AML-193 (cell line): Measurements from ENCODE around the gene PSTK.

Experiments
- DNase-seq, 2 experiments: peaks; one replicate each; lab custom pipeline; 2025; lab: John Stamatoyannopoulos, UW

PSTK gene

DNA sequence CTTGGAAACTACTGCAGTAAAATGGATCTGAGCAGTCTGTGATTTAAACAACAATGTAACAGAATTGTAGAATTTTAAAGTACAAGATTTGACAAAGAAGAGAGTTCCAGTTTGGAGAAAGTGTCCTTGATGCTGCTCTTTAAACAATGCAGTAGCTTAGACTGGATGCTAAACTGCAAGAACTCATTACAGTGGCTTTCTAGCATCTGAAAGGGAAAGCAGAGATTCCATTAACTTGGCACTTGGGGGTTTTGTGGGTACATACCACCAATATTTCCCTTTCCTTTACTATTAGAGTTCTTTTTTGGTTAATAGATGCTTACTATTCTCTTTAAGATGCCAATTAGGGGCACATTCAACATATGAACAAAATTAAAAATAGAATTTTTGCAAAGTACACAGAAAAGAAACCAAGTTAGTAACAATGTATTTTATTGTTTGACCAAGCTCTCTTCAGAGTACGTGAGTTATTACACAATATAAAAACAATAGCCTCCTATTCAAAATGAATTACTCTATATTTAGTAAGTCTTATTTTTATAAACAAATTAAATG, 11.9 kb downstream of the PSTK start:
- no peak for DNase-seq

DNA sequence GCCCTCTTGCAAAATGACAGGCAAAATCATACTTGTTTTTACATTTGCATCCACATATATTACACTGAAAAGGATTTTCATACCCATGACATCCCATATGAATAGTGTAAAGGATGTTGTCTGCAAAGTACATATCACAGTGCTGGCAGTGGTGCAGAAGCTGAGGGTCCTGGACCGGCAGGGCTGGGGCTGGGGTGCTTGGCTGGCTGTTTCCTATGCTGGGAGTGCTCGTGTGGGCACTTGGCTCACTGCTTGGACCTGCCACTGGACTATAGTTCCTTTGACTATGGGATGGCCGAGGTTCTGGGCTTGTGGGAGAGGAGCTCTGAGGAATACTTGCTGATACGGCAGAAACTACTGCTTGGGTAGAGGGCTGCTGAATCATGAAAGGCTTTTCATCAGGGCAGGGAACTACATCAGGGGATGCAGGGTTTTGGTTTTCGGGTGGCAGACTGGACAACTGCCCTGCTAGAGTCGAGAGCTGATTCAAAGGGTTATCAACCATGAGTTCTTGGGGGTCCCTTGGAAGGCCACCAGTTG, 13.7 kb downstream of the PSTK start:
- DNase-seq = no peak

DNA sequence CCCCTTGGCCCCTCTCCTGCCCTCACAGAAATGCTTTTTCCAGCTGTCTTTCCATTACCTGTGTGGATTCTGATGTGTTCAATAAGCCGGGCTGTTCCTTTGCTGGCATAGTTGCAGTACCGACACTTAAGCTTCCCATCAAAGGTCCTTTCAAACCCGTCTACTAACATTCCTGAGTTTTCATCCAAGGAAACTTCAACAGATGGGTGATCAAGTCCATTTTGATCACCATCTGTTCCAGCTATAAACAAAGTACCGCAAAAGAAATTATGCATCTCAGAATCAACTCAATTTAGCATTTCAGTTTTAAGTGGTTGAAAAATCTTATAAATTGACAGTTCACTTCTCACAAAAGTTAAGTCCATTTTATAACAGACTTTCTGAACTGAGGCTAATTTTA, 15.7 kb downstream of the PSTK start:
- DNase-seq = no peak

- no peak for DNase-seq
These were observed 17.7 kb downstream of the PSTK start for GRCh38 chr10:122997864-122998263.

- DNase-seq = no peak
These were observed 18.2 kb downstream of the PSTK start for GRCh38 chr10:122998360-122998917.

GRCh38 chr10:122998934-122999333, 18.7 kb downstream of the PSTK start:
- DNase-seq = no peak

- DNase-seq = no peak
These were observed 19.1 kb downstream of the PSTK start for GRCh38 chr10:122999347-122999746.

GRCh38 chr10:123000155-123000554, 20.0 kb downstream of the PSTK start:
- DNase-seq = no peak

DNA sequence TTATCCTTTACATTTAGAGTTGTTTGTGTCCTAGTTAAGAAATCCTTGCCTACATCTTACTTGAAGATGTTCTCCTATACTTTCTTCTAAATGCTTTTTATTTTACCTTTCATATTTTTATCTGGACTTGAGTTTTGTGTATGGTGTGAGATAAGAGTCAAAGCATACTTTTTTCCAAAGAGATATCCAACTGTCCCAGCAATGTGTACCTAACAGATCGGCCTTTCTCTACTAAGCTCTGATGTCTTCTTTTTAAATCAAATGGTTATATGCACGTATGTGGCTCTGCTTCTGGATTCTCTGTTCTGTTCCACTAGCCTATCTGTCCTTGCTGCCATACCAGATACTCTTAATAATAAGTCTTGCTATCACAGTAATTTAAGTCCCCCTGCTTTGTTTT, 21.2 kb downstream of the PSTK start:
- DNase-seq = no peak

DNA sequence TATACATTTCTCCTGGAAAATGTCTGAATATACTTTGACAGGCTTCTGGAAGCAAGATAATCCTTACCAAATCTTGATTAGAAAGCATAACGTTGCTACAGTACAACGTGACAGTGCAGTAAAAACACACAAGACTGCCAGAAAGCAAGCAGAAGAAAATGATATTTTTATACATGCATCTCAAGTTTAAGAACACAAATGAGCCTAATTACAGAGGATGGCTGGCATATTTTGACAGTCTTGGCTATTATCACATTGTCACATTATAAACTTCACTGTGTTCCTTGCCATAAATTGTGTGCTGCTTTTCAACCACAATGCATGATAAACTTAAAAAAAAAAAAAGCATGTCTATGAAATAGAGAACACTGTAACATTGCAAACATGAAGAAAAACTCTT, 24.1 kb downstream of the PSTK start:
- DNase-seq = no peak

DNA sequence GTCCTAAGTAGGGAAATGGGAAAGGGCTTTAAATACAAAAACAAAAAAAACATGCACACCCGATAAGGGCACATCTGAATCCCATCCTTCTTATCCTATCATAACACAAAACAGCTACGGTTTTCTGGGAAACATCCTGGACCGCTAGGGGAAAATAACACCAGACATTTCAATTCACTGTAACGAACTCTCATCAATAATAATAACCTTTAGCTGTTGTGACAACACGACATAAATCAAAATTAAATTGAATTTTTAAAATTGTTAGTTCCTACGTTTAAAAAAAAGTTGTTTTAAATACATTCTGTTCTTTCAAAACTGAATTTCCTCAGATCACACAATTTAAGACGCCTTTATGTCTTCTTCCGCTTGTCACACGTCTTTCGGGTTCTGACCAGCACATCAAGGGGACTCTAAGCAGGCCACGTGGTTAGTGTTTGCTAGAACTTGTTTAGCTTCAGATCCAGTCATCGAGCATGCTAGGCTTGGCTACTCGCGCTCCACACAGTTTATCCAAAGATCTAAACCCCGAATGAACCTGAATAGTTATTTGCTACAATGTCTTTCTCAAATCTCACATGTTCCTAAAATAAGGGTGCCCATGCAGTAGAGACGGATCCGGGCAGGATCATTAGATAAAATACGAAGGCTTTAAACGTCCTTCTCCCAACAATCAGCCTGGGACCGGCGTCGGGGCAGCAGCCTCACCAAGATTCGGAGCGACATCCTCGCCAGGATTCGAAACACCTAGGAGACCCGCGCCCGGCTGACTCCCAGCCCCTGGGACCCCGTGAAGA, 27.6 kb downstream of the PSTK start:
- DNase-seq = peak; percentile 28 to 39

- DNase-seq = peak; percentile 90 to 93
These were observed 28.3 kb downstream of the PSTK start, which contains the start of the genes ACADSB and IKZF5 for GRCh38 chr10:123008355-123009104. TSS of gene ACADSB (plus strand) at chr10:123009006. CDS start at chr10:123009030, 24 bp downstream. TSS of gene IKZF5 (minus strand) at chr10:123008795. CDS start at chr10:122998625, 10,170 bp downstream.

- DNase-seq = no peak
These were observed 29.1 kb downstream of the PSTK start for GRCh38 chr10:123009105-123009820.

DNA sequence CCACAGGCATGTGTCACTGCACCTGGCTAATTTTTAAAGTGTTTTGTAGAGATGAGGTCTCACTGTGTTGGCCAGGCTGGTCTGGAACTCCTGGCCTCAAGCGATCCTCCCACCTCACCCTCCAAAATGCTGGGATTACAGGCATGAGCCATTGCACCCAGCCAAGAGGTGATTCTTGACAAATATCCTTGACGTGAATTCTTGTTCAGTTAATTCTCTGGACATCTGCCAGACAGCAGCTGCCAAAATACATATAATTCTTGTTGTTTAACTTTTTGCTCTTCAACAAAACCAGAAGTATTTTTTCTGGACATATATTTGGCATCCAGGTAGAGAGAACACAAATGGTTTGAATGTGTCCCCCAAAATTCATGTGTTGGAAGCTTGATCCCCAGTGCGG, 31.8 kb downstream of the PSTK start:
- DNase-seq = no peak

GRCh38 chr10:123013456-123014419, 33.5 kb downstream of the PSTK start:
- no peak for DNase-seq

- no peak for DNase-seq
These were observed 34.6 kb downstream of the PSTK start for GRCh38 chr10:123014772-123015171.

DNA sequence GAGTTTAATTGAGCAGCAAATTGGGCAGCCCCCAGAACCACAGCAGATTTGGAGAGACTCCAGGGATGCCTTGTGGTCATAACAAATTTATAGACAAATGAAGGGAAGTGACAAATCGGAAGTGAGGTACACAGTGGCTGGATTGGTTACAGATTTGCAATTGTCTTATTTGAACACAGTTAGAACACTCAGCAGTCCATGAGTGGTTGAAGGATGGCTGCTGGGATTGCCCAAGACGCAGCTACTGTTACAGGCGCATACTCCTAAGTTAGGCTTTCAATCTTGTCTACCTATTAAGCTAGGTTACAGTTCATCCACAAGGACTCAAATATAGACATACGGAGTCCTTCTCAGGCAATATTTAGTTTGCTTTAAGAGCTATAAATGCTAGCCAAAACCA, 36.0 kb downstream of the PSTK start:
- DNase-seq = no peak

DNA sequence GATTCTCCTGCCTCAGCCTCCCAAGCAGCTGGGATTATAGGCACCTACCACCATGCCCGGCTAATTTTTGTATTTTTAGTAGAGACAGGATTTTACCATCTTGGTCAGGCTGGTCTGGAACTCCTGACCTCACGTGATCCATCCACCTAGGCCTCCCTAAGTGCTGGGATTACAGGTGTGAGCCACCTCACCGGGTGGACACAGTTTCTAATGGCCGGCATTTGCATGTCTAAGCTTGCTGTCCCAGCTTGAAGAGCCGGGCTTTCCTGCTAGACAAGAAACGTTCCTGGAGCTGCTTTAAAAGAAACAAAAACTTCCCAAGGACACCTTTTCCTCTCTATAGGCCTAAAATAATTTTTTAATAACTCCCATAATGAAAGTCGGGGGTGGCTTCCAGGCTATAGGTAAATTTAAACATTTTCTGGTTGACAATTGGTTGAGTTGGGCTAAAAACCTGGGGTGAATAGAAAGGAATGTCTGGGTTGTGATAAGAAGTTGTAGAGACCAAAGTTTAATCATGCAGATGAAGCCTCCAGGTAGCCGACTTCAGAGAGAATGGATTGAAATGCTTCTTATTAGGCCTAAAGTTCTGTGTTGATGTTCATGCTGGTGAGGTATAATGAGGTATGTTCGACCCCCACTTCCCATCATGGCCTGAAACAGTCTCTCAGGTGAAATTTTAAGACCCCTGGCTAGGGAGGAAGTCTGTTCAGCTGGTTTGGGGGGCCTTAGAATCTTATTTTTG, 37.4 kb downstream of the PSTK start:
- DNase-seq = no peak

GRCh38 chr10:123018531-123018930, 38.3 kb downstream of the PSTK start:
- DNase-seq = no peak

GRCh38 chr10:123019264-123019663, 39.1 kb downstream of the PSTK start:
- DNase-seq = no peak
